Upper lobe of left lung (tissue), 6 donors: ENCODE measurements around the gene PHYHIPL. TPM values are rescaled to one million over a fixed set of nuclear protein-coding genes. Genes with fewer than 3 reads are reported as not detected.

ENCODE experiments used
- total RNA-seq, 6 donors: library from RNA; depleted of rRNA in 4 of 6; stranded (reverse); fragments of >200 nt in 4 of 6; gene quantifications; one replicate each; pipeline versions ENCODE4 v1.1.0 to v1.2.1, GENCODE V29; 2016 to 2021
- donor health status: DM: no; HTN: no; CAD: no; lungs with moderate emphysema.
- donor health status: DM: no; HTN: yes; CAD: no; lungs with severe emphysema.

The PHYHIPL gene
- total RNA-seq, 6 donors from 2014 or later = 0.06 to 0.30 TPM; not detected in 4

Other genes starting within 250 kb of the PHYHIPL start
- gene FAM13C, start 185.9 kb downstream of the PHYHIPL start, total RNA-seq = 10 to 100 TPM in 3 of 6 donors, 1 to 10 TPM in 3; 4.1 to 15.7 (median 8.9) TPM